ENCODE measurements around the gene NDFIP1. TPM values are rescaled to one million over a fixed set of nuclear protein-coding genes. Genes with fewer than 3 reads are reported as not detected.

Gene NDFIP1
- total RNA-seq, 1 experiment from 2014 or later, result 27.6 TPM

DNA sequence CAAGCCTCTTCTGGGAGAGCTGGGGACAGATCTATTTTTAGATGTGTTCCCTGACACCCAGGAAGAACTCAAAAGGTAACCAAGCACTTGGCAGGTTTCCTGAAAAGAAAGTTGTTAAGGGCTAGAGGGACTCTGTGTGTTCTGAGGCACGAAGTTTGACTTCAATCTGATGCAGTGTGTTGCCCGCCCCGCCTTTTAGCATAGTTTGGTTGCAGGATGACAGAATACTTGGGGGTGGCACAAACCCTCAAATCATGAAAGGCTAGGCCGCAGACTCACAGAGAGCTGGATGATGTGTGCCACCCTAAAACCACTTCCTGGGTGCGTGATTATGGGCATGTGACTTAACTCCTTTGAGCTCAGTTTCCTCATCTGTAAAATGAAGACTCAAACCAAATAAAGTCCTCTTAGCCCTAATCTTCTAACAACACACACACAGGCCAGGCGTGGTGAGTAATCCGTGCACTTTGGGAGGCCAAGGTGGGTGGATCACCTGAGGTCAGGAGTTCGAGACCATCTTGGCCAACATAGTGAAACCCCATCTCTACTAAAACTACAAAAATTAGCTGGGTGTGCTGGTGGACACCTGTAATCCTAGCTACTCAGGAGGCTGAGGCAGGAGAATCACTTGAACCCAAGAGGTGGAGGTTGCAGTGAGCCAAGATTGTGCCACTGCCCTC is 12.8 kb upstream of the NDFIP1 start:
- H3K27ac Mint-ChIP-seq, result no peak overlapping the region
- ChIA-PET CTCF (no interaction called here), POLR2A (no interaction called here)
- H3K27me3 Mint-ChIP-seq (ENCODE audit: low read depth), result no peaks in the 10 kb centered on the region; the same call in 1 of the 2 replicates
- H3K36me3 Mint-ChIP-seq, result no peaks in the 10 kb centered on the region
- DNase-seq (ENCODE audit: low spot score) (no peak), ATAC-seq (no peak)
- no peak overlapping the region for H3K4me3 Mint-ChIP-seq
- H3K4me1 Mint-ChIP-seq, result peaks cover 24% of the 10 kb centered on the region
- TF ChIP-seq, protein P1, sequence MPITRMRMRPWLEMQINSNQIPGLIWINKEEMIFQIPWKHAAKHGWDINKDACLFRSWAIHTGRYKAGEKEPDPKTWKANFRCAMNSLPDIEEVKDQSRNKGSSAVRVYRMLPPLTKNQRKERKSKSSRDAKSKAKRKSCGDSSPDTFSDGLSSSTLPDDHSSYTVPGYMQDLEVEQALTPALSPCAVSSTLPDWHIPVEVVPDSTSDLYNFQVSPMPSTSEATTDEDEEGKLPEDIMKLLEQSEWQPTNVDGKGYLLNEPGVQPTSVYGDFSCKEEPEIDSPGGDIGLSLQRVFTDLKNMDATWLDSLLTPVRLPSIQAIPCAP (CRISPR knock-in tag; IDR thresholded peaks at IDR 0.05), result no peak
- no peak for TF ChIP-seq RORB (CRISPR knock-in tag; IDR thresholded peaks at IDR 0.05)
- no peak for TF ChIP-seq GTF2I (CRISPR knock-in tag; conservative IDR thresholded peaks at IDR 0.05)
- TF ChIP-seq JUN (CRISPR knock-in tag; IDR thresholded peaks at IDR 0.05), result no peak
- TF ChIP-seq, protein P2, sequence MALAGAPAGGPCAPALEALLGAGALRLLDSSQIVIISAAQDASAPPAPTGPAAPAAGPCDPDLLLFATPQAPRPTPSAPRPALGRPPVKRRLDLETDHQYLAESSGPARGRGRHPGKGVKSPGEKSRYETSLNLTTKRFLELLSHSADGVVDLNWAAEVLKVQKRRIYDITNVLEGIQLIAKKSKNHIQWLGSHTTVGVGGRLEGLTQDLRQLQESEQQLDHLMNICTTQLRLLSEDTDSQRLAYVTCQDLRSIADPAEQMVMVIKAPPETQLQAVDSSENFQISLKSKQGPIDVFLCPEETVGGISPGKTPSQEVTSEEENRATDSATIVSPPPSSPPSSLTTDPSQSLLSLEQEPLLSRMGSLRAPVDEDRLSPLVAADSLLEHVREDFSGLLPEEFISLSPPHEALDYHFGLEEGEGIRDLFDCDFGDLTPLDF (CRISPR knock-in tag; IDR thresholded peaks at IDR 0.05), result no peak
- TF ChIP-seq, protein P3, sequence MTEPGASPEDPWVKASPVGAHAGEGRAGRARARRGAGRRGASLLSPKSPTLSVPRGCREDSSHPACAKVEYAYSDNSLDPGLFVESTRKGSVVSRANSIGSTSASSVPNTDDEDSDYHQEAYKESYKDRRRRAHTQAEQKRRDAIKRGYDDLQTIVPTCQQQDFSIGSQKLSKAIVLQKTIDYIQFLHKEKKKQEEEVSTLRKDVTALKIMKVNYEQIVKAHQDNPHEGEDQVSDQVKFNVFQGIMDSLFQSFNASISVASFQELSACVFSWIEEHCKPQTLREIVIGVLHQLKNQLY (CRISPR knock-in tag; IDR thresholded peaks at IDR 0.05), result no peak
- no peak for TF ChIP-seq NR3C1 (CRISPR knock-in tag; conservative IDR thresholded peaks at IDR 0.05; ENCODE audit: low read depth)
- H3K9me3 Mint-ChIP-seq, result peaks cover 2% of the 10 kb centered on the region

DNA sequence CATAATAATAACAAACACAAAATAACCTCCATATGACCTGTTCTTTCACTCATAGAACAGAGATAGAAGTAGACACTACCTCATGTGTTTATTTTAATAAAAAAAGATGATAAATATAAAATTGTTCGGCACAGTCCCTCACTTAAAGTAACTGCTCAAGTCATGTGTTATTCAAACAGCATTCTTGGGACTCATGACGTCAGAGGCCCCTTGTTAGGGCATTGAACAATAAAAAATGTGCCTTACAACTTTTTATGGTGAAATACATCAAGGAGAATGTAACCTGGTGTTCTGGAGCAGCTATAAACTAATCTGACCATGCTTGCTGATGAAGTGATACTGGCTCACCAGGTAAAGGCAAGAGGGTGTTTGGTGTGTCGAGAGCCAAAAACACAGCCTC is 12.2 kb upstream of the NDFIP1 start:
- H3K36me3 Mint-ChIP-seq, result no peaks in the 10 kb centered on the region
- POLR2A ChIA-PET, result no interaction called here

More for the DNA sequence above, 12.2 kb upstream of the NDFIP1 start:
- Mint-ChIP-seq H3K4me1 (peaks cover 30% of the 10 kb centered on the region), H3K27ac (no peak overlapping the region), H3K4me3 (no peak overlapping the region), H3K27me3 (ENCODE audit: low read depth) (no peaks in the 10 kb centered on the region; the same call in 1 of the 2 replicates), H3K9me3 (peaks cover 8% of the 10 kb centered on the region)
- DNase-seq (ENCODE audit: low spot score), result no peak
- CTCF ChIA-PET, result no interaction called here
- TF ChIP-seq, protein P4, sequence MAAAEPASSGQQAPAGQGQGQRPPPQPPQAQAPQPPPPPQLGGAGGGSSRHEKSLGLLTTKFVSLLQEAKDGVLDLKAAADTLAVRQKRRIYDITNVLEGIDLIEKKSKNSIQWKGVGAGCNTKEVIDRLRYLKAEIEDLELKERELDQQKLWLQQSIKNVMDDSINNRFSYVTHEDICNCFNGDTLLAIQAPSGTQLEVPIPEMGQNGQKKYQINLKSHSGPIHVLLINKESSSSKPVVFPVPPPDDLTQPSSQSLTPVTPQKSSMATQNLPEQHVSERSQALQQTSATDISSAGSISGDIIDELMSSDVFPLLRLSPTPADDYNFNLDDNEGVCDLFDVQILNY (CRISPR knock-in tag; IDR thresholded peaks at IDR 0.05), result no peak
- TF ChIP-seq ZNF671 (CRISPR knock-in tag; IDR thresholded peaks at IDR 0.05), result no peak
- TF ChIP-seq, protein P5, sequence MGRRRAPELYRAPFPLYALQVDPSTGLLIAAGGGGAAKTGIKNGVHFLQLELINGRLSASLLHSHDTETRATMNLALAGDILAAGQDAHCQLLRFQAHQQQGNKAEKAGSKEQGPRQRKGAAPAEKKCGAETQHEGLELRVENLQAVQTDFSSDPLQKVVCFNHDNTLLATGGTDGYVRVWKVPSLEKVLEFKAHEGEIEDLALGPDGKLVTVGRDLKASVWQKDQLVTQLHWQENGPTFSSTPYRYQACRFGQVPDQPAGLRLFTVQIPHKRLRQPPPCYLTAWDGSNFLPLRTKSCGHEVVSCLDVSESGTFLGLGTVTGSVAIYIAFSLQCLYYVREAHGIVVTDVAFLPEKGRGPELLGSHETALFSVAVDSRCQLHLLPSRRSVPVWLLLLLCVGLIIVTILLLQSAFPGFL (CRISPR knock-in tag; IDR thresholded peaks at IDR 0.05; ENCODE audit: borderline replicate concordance), result no peak
- TF ChIP-seq, protein P6, sequence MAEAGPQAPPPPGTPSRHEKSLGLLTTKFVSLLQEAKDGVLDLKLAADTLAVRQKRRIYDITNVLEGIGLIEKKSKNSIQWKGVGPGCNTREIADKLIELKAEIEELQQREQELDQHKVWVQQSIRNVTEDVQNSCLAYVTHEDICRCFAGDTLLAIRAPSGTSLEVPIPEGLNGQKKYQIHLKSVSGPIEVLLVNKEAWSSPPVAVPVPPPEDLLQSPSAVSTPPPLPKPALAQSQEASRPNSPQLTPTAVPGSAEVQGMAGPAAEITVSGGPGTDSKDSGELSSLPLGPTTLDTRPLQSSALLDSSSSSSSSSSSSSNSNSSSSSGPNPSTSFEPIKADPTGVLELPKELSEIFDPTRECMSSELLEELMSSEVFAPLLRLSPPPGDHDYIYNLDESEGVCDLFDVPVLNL (CRISPR knock-in tag; IDR thresholded peaks at IDR 0.05; ENCODE audit: borderline replicate concordance, low read depth), result no peak
- no peak for TF ChIP-seq ZNF232 (CRISPR knock-in tag; IDR thresholded peaks at IDR 0.05)
- no peak for TF ChIP-seq ZNF263 (CRISPR knock-in tag; IDR thresholded peaks at IDR 0.05; ENCODE audit: low read depth)
- TF ChIP-seq, protein P1 (CRISPR knock-in tag; IDR thresholded peaks at IDR 0.05), result no peak
- no peak for TF ChIP-seq TCF7 (CRISPR knock-in tag; IDR thresholded peaks at IDR 0.05; ENCODE audit: low read depth)
- TF ChIP-seq, protein P7, sequence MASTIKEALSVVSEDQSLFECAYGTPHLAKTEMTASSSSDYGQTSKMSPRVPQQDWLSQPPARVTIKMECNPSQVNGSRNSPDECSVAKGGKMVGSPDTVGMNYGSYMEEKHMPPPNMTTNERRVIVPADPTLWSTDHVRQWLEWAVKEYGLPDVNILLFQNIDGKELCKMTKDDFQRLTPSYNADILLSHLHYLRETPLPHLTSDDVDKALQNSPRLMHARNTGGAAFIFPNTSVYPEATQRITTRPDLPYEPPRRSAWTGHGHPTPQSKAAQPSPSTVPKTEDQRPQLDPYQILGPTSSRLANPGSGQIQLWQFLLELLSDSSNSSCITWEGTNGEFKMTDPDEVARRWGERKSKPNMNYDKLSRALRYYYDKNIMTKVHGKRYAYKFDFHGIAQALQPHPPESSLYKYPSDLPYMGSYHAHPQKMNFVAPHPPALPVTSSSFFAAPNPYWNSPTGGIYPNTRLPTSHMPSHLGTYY (CRISPR knock-in tag; IDR thresholded peaks at IDR 0.05), result no peak
- no peak for TF ChIP-seq TP53 (CRISPR knock-in tag; IDR thresholded peaks at IDR 0.05)
- TF ChIP-seq IRF2 (CRISPR knock-in tag; IDR thresholded peaks at IDR 0.05; ENCODE audit: borderline replicate concordance, low read depth), result no peak
- TF ChIP-seq OVOL2 (CRISPR knock-in tag; IDR thresholded peaks at IDR 0.05; ENCODE audit: borderline replicate concordance), result no peak
- TF ChIP-seq, protein P8, sequence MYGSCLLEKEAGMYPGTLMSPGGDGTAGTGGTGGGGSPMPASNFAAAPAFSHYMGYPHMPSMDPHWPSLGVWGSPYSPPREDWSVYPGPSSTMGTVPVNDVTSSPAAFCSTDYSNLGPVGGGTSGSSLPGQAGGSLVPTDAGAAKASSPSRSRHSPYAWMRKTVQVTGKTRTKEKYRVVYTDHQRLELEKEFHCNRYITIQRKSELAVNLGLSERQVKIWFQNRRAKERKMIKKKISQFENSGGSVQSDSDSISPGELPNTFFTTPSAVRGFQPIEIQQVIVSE (CRISPR knock-in tag; IDR thresholded peaks at IDR 0.05; ENCODE audit: borderline replicate concordance), result no peak
- TF ChIP-seq CREB1 (CRISPR knock-in tag; IDR thresholded peaks at IDR 0.05), result no peak
- no peak for TF ChIP-seq SMAD3 (CRISPR knock-in tag; IDR thresholded peaks at IDR 0.05; ENCODE audit: borderline replicate concordance)
- TF ChIP-seq GRHL2 (CRISPR knock-in tag; IDR thresholded peaks at IDR 0.05; ENCODE audit: insufficient replicate concordance, severe bottlenecking), result no peak
- no peak for ATAC-seq
